GM19099 (cell line): ENCODE data around the gene DYNC2I2.

Experiments
- POLR2A ChIP-seq: IDR thresholded peaks from 3 replicates; pipeline ENCODE4 v1.6.1; 2011; ENCODE audit warnings: low read depth; ENCODE audit not compliant: insufficient read length; ENCODE audit errors: extremely low read depth

Gene DYNC2I2

DNA sequence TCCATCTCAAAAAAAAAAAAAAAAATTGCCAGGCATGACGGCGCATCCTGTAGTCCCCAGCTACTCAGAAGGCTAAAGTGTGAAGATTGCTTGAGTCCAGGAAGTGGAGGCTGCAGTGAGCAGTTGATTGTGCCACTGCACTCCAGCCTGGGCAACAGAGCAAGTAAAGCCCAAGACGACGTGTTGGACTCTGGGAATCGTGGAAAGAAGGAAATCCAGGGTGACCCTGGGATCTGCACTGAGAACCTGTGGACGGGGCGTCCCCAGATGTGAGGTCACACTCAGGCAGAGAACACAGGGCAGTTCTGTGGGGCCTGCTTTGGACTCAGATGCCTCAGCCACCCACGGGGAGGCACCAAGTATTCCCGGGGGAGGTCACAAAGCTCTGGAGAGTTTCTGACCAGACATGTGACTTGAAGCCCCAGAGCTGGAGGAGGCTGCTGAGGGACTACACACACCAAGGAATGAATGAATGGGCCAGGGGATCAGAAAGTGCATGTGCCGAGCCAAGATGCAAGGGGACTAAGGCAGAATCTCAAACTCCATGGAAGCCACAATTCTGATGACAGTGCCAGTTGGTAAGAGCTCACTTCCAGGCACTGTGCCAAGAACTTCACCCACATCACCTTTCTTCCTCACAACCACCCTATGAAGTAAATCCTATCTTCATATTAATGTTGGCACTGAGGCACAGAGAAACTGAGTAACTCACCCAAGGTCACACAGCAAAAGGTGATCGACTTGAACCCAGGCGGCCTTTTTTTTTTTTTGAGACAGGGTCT is 12.9 kb downstream of the DYNC2I2 start:
- TF ChIP-seq POLR2A, result peak; percentile 53

DNA sequence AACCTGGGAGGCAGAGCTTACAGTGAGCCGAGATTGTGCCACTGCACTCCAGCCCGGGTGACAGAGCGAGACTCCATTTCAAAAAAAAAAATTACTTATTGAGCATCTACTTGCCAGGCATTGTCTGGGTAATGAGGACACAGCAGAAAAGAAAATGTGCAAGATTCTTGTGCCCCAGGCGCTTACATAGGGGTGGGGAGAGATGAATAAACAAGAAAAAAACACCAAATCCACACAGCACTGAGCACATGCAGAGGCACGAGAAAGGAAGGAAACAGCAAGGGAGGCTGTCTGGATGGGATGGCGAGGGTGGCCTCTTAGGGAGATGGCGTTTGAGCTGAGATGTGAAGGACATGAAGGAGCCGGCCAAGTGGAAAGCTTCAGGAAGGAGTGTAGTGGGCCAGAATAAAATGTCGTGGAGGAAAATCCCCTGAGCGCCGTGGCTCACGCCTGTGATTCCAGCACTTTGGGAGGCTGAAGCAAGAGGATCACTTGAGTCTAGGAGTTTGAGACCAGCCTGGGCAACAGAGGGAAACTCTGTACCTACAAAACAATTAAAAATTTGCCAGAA is 13.9 kb downstream of the DYNC2I2 start:
- TF ChIP-seq POLR2A, result no peak

- no peak for TF ChIP-seq POLR2A
Observed at GRCh38 chr9:128640603-128641002, 16.0 kb downstream of the DYNC2I2 start.

DNA sequence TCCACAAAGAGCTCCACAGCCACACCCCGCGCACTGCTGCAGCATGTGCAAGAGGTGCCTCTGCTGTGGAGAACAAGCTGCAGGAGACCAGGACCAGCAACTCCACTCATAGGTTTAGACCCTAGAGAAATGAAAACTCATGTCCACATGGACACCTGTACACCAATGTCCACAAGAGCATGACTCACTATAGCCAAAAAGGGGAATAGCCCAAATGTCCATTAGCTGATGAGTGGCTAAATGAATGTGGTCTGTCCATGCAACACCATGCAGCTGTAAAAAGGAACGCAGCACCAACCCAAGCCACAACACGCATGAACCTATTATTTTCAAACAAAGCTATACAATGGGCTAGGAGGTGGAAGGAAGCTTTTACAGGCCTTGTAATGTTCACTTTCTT is 18.1 kb downstream of the DYNC2I2 start:
- no peak for TF ChIP-seq POLR2A

- TF ChIP-seq POLR2A, result no peak
Observed at GRCh38 chr9:128637656-128638055, 19.0 kb downstream of the DYNC2I2 start.

DNA sequence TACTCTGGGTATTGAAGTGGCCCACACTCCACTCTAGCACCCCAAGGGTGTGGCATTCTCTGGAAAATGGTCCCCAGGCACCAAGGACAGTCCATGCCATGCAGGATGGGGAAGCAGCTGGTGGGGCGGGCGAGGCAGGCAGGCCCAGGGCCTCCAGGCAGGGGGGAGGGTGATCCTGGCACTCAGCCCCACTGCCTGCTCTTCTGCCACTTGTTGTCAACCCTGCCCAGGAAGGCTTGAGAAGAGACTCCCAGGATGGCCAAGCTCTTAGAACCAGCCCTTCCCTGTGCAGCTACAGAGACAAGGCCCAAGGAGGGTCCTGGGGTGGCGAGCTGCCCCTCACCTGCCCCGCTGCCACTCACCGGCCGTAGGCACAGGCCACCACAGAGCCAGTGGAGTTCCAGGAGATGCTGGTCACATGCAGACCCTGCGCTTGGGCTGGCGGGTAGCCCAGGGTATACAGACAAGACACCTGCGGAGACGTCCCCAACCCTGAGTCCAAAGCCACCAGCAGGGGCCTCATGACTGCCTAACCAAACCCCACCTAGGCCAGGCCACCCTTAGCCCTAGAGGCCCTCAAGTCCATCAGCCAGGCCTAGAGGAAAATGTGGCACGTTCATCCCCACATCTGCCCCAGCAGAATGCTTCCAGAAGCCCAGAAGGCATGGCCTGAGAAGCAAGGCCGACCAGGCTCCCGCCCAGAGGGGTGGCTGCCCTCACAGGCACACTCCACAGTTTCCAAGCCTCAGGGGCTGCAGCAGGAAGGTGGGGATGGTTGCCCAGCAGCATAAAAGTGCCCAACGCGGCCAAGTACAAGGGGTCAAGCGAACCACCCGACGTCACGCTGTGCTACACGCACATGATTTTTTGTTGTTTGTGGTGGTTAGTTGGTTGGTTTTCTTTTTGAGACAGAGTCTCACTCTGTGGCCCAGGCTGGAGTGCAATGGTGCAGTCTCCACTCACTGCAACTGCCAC is 19.8 kb downstream of the DYNC2I2 start:
- no peak for TF ChIP-seq POLR2A

- no peak for TF ChIP-seq POLR2A
Observed at GRCh38 chr9:128636024-128636390, 20.6 kb downstream of the DYNC2I2 start.

DNA sequence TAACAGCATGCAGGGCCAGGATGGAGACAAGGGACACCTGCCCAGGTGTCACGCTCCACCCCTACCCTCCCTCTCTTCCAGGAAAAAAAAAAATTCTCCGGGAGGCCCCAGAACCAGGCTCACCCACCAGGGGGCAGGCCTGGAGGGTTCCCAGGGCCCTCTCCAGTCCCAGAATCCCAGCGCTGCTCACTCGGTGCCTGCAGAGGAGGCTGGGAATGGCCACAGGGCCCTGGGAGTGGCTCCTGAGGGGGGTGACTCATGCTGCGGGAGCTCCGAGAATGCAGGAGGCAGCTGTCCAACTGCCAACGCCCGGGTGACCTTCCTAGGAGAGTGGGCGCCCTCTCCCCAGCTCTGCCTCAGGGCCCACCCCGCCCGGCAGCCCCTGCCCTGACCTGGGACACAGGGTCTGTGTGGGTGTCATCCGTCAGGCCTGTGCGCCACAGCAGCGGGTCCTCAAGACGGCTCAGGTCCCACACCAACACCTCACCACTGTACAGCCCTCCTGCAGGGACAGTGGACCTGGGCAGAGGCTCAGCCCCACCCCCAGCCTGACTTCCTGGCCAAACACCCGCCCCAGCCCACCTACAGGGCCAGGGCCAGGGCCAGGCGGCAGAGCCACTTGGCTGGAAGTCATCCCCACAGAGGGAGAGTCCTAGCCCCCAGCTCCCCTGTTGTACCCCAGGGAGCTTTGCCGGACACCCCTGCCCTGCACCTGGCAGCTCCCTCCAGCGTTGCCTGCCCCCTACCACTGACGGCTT is 21.2 kb downstream of the DYNC2I2 start:
- TF ChIP-seq POLR2A, result no peak

- no peak for TF ChIP-seq POLR2A
Observed at GRCh38 chr9:128634651-128635262, 21.9 kb downstream of the DYNC2I2 start.

GRCh38 chr9:128634111-128634510 is 22.5 kb downstream of the DYNC2I2 start:
- no peak for TF ChIP-seq POLR2A

DNA sequence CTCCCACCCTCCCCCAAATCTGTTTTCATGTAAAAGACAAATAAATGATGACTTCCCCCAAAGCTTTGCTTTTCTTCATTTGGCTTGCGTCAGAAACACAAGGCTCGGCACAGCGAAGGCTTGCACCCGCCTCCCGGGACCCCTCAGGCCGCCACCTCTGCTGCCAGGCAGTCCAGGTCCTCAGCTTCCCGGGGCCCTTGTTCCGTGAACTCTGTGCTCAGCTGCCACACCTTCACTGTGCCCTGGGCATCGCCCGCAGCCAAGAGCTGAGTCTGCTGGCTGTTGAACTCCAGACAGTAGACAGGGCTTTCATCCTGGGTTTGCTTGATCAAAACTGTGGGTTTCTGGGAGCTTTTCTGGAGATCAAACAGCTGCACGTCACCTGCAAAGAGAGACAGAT is 23.0 kb downstream of the DYNC2I2 start:
- TF ChIP-seq POLR2A, result no peak

DNA sequence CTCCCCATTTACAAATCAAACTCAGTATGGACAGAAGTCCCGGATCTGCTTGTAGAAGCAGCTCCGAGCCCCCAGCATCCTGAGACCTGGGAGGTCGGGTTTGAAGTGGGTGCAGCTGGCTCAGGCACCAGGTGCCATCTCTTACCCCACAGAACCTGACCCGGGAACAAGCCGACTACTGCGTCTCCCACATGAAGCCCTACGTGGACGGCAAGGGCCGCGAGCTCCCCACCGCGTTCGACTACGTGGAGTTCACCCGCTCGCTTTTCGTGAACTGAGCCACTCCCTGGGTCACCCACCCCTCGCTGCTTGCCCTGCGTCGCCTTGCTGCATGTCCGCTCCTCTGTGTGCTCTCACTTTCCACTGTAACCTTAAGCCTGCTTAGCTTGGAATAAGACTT is 23.6 kb downstream of the DYNC2I2 start:
- no peak for TF ChIP-seq POLR2A

DNA sequence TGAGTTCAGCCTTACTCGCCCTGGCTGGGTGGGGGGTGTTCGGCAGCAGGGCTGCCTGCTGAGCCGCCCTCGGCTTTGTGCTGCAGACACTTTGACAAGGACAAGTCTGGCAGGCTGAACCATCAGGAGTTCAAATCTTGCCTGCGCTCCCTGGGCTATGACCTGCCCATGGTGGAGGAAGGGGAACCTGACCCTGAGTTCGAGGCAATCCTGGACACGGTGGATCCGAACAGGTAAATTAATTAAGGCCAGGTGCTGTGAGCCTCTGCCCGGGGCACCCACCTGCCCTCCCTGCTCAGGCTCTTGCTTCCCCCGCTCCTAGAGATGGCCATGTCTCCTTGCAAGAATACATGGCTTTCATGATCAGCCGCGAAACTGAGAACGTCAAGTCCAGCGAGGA is 24.2 kb downstream of the DYNC2I2 start:
- TF ChIP-seq POLR2A, result no peak

- no peak for TF ChIP-seq POLR2A
Observed at GRCh38 chr9:128632066-128632465, 24.6 kb downstream of the DYNC2I2 start.

DNA sequence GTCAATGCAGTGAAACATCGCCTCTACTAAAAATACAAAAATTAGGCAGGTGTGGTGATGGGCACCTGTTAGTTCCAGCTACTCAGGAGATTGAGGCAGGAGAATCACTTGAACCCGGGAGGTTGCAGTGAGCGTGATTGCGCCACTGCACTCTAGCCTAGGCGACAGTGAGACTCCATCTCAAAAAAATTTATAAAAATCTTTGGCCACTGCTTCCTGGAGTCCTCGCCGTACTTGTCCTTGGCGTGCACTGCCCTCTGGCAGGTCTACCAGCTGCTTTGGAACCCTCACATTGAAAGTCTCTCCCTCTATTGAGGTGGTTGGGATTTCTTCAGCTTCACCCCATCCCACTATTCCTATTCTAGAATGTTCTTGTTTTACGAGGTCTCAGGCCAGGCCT is 25.0 kb downstream of the DYNC2I2 start:
- no peak for TF ChIP-seq POLR2A

GRCh38 chr9:128629852-128630545 is 26.6 kb downstream of the DYNC2I2 start:
- TF ChIP-seq POLR2A, result no peak
